Motor neuron (in vitro differentiated cells): ENCODE measurements around the gene SNAP47. TPM values are rescaled to one million over a fixed set of nuclear protein-coding genes. Genes with fewer than 3 reads are reported as not detected.
A peak's percentile ranks its signal among the peaks of the same experiment; 100 is the strongest.
"Not testable (repeated sequence)": the region's sequence is repeated elsewhere in the genome, so short reads cannot be mapped to it uniquely, and the experiment has no call there.

Experiments used
- ATAC-seq, 8 experiments: fragments of 200-7000 bp; cut with Tn5 transposase; replicated peaks in 6 of 8; 2 replicates each; pipeline ENCODE4 v1.8.0; 2021; ENCODE audit warnings: mild to moderate bottlenecking in 8 of 8, moderate library complexity in 8 of 8
- H3K27ac ChIP-seq, 2 donors: fragments of 250-450 bp; sonication (Bioruptor Pico); 2 replicates each; pipeline ENCODE4 v1.9.0; 2021; ENCODE audit warnings: antibody characterized with exemption in 2 of 2, mild to moderate bottlenecking in 2 of 2, moderate library complexity in 1 of 2
- H3K4me1 ChIP-seq, 2 donors: fragments of 250-450 bp; sonication (Bioruptor Pico); replicated peaks in 1 of 2; 2 replicates each; pipeline ENCODE4 v1.6.1; 2021; ENCODE audit warnings: antibody characterized with exemption in 2 of 2, mild to moderate bottlenecking in 2 of 2, moderate library complexity in 1 of 2
- H3K4me3 ChIP-seq, 5 donors: fragments of 250-450 bp; sonication (Bioruptor Pico); 2 replicates each; pipeline ENCODE4 v1.9.0; 2021; ENCODE audit warnings: antibody characterized with exemption in 5 of 5, mild to moderate bottlenecking in 5 of 5, moderate library complexity in 4 of 5
- WGBS, 10 experiments: fragments of 450-650 bp; shearing (Covaris generic); methylation state at CpG; one replicate each; pipeline ENCODE4 v1.0.0; 2022; 5-methylcytosine and 5-hydroxymethylcytosine counted together
- in situ Hi-C, 9 experiments: fragments of 400-800 bp; cut with MboI; loops; one replicate each; pipeline ENCODE4 v1.15.0; 2021; ENCODE audit warnings: low sequenced_read_pairs in 9 of 9, low pct_unique_long_range_greater_than_20kb in 2 of 9; ENCODE audit not compliant: unreplicated experiment in 9 of 9
- total RNA-seq, 8 experiments: library from RNA; unstranded; fragments of 300-600 nt; gene quantifications; 2 replicates each; pipeline versions ENCODE4 v1.2.3 to v1.2.4, GENCODE V29; 2022

Gene SNAP47, protein sequence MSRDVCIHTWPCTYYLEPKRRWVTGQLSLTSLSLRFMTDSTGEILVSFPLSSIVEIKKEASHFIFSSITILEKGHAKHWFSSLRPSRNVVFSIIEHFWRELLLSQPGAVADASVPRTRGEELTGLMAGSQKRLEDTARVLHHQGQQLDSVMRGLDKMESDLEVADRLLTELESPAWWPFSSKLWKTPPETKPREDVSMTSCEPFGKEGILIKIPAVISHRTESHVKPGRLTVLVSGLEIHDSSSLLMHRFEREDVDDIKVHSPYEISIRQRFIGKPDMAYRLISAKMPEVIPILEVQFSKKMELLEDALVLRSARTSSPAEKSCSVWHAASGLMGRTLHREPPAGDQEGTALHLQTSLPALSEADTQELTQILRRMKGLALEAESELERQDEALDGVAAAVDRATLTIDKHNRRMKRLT
- 10 to 100 TPM; 26.6 to 56.0 (median 40.9) TPM for total RNA-seq

DNA sequence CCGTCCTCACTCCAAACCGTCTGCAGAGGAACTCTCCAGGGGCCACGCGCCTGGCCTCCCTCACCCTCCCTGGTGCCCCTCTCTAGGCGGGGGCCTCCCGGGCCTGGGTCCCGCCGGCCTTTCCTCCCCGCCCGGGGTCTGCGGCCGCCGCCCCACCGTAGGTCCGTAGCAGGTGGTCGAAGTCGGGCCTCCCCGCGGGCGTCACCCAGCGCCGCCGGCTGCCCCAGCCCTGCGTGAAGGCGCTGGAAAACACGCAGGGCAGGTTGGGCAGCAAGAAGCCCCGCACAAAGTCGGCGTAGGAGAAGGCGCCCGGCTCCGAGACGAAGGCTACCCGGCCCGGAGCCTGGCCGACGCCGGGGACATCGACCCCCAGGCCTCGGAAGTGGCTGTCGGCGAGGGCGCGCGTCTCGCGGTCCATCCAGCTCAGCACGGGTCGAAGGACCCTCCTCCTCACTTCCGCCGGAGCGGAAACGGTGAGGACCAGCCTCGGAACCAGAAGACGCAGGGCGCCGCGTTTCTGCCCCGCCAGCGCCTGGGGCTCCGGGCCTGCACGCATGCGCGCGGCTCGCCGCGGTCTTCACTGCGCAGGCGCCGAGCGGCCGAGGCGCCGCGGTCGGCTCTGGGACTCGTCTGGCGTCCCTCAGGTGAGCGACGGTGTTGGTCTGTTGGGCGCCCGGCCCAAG is at the start of gene SNAP47, which contains the start of gene JMJD4:
TSS of gene SNAP47 (plus strand) at position 580 of the 683 bp plus-strand sequence. CDS start 12,302 bp downstream, outside the sequence.
TSS of gene JMJD4 (minus strand) at position 447 of the 683 bp plus-strand sequence. CDS start at position 418, 29 bp downstream.
- H3K4me3 ChIP-seq = peak within 1 kb of the TSS; percentile 74 to 95 (median 81)
- peak within 1 kb of the TSS; percentile 80 to 91 for H3K27ac ChIP-seq
- 0 to 6% (median 0%) methylated on average over 6 to 21 of the region's 83 CpGs; no CpG with 5 or more reads in 5 of the 10 experiments for WGBS, 10 experiments
- in situ Hi-C loops = loop anchor here in 1 of 9 experiments (25.0 kb wide), 1 partner anchor 248 kb away; no protein-coding TSS in a partner anchor
- ATAC-seq = peak; percentile 91 to 97 (median 92)
- peaks cover 16 to 21% of the 10 kb centered on the region in 2 donors for H3K4me1 ChIP-seq

DNA sequence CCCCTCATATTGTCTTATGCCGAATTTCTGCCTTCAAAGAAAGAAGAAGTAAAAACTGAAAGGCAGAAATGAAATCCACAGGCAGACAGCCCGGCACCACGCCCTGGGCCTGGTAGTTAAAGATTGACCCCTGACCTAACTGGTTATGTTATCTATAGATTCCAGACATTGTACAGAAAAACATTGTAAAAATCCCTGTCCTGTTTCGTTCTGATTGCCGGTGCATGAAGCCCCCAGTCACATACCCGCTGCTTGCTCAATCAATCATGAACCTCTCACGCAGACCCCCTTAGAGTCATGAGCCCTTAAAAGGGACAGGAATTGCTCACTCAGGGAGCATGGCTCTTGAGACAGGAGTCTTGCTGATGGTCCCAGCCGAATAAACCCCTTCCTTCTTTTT is 49.4 kb upstream of the SNAP47 start:
- Histone ChIP-seq H3K4me3 (no peak overlapping the region), H3K4me1 (no peaks in the 10 kb centered on the region), H3K27ac (no peak overlapping the region)
- 10 to 97% (median 76%) methylated on average over 1 to 8 of the region's 8 CpGs for WGBS, 10 experiments
- in situ Hi-C loops = no loop called here
- ATAC-seq = no peak

DNA sequence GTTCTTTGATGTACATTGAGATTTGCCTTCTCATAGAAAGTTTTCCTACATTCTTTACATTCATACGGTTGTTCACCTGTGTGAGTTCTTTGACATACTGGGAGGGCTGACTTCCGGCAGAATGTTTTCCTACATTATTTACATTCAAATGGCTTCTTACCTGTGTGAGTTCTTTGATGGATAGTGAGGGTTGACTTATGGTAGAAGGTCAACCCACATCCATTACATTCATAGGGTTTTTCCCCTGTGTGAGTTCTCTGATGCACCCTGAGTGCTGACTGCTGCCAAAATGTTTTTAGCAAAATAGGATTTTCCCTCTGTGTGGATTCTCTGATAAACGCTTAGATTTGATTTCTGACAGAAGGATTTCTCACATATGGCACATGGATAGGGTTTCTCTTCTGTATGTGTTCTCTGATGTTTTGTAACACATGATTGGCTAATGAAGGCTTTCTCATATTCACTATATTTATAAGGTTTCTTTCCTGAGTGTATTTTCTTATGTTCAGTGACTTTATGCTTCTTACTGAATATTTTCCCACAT is 37.8 kb upstream of the SNAP47 start:
- WGBS, 10 experiments = 0 to 79% (median 70%) methylated on average over 1 to 3 of the region's 3 CpGs; no CpG with 5 or more reads in 2 of the 10 experiments
- in situ Hi-C loops = no loop called here

DNA sequence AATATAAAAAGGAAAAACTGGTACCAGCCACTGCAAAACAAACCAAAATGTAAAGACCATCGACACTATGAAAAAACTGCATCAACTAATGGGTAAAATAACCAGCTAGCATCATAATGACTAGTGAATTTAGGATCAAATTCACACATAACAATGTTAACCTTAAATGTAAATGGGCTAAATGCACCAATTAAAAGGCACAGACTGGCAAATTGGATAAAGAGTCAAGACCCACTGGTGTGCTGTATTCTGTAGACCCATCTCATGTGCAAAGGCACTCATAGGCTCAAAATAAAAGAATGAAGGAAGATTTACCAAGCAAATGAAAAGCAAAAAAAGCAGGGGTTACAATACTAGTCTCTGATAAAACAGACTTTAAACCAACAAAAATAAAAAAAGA is 33.6 kb upstream of the SNAP47 start:
- H3K4me3 ChIP-seq, H3K27ac ChIP-seq, H3K4me1 ChIP-seq, in situ Hi-C loops, ATAC-seq: not testable (repeated sequence)
- WGBS, 10 experiments = 0 to 87% (median 33%) methylated on average over 1 of the region's 1 CpG; no CpG with 5 or more reads in 3 of the 10 experiments

More for the DNA sequence above, 37.8 kb upstream of the SNAP47 start:
- H3K27ac ChIP-seq = no peak overlapping the region
- no peak for ATAC-seq
- H3K4me1 ChIP-seq = no peaks in the 10 kb centered on the region
- no peak overlapping the region for H3K4me3 ChIP-seq

DNA sequence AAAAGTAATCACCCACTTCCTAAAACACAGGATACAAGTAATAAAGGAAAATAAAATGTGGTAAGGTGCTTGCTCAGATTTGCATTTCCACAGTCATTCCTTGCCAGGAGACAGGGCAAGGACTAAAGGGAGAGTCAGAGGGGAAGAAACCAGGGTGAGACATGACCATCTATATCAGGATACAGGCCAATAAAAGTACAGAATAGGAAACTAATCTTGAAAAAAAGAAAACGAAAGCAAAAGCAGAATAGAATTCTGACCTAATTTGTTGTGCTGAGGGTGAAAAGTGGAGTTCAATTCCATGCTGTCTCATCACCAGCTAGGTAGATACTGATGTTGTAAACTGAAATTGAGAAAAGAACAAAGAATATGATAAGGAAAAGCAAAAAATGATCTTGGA is 27.4 kb upstream of the SNAP47 start:
- ATAC-seq = peak in 2 of 8 experiments; percentile 34 to 53
- Histone ChIP-seq H3K4me3 (no peak overlapping the region), H3K27ac (no peak overlapping the region), H3K4me1 (no peaks in the 10 kb centered on the region)
- in situ Hi-C loops = no loop called here
- WGBS, 10 experiments = 0 to 81% (median 36%) methylated on average over 1 of the region's 1 CpG; no CpG with 5 or more reads in 1 of the 10 experiments

DNA sequence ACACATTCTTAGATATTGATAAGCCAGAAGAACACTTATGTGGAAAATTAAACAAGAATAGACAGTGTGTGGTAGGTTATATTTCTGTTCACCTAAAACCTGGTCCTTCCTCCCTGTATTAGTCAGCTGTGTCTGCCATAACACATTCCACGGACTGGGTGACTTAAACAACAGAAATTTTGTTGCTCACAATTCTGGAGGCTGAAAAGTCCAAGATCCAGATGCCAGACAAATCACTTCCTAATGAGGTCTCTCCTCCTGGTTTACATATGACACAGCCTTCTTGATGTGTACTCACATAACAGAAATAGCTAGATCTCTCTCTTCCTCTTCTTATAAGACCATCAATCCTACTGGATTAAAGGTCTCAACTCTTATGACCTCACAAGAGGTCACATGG is 25.8 kb upstream of the SNAP47 start:
- no peak for ATAC-seq
- 0 to 86% (median 50%) methylated on average over 1 of the region's 1 CpG; no CpG with 5 or more reads in 3 of the 10 experiments for WGBS, 10 experiments
- in situ Hi-C loops = no loop called here
- Histone ChIP-seq H3K4me1 (no peaks in the 10 kb centered on the region), H3K27ac (no peak overlapping the region), H3K4me3 (no peak overlapping the region)

DNA sequence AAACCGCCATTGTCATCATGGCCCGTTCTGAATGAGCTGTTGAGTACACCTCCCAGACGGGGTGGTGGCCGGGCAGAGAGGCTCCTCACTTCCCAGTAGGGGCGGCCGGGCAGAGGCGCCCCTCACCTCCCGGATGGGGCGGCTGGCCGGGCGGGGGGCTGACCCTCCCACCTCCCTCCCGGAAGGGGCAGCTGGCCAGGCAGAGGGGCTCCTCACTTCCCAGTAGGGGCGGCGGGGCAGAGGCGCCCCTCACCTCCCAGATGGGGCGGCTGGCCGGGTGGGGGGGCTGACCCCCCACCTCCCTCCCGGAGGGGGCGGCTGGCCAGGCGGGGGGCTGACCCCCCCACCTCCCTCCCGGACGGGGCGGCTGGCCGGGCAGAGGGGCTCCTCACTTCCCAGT is 24.8 kb upstream of the SNAP47 start:
- in situ Hi-C loops, ATAC-seq: not testable (repeated sequence)

DNA sequence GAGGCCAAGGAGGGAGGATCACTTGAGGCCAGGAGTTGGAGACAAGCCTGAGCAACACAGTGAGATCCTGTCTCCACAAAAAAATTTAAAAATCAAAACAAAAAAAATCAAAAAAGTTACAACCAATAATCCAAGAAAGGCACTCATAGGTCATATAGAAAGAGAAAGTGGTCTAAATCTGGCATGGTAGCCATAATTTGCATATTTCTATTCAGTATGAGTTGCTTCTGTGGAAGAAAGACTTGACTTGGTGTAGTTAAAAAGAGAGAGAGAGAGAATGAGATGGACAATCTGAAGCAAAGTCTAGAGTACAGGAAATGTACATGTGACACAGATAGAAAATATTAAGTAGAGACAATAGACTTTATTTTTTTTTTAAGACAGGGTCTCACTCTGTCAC is 22.6 kb upstream of the SNAP47 start:
- H3K4me3 ChIP-seq = no peak overlapping the region
- in situ Hi-C loops = no loop called here
- no peaks in the 10 kb centered on the region for H3K4me1 ChIP-seq
- H3K27ac ChIP-seq = no peak overlapping the region
- no peak for ATAC-seq

More for the DNA sequence above, 24.8 kb upstream of the SNAP47 start:
- WGBS, 10 experiments = no CpG with 5 or more reads among the region's 24 CpGs
- H3K4me1 ChIP-seq, H3K27ac ChIP-seq, H3K4me3 ChIP-seq: not testable (repeated sequence)

DNA sequence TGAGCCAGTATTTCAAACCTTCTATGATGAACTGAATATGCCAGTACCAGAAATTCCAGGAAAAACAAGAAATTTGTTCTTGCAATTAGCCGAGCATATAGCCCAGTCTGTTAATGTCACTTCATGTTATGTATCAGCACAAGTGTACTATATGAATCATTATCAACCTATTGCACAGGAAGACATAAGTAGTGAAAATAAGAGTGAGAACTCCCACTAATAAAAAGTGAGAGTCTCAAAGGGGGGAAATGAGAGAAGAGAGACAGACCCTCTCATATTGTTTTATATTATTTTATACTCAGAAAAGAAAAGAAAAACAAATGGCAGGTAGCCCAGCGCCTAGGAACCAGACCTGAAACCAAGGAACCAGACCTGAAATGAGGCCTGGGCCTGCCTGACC is 16.3 kb upstream of the SNAP47 start:
- in situ Hi-C loops = no loop called here
- WGBS, 10 experiments = 0 to 81% (median 56%) methylated on average over 1 to 2 of the region's 2 CpGs; no CpG with 5 or more reads in 2 of the 10 experiments
- no peak for ATAC-seq
- no peak overlapping the region for H3K27ac ChIP-seq
- no peak overlapping the region for H3K4me3 ChIP-seq
- H3K4me1 ChIP-seq = no peaks in the 10 kb centered on the region

DNA sequence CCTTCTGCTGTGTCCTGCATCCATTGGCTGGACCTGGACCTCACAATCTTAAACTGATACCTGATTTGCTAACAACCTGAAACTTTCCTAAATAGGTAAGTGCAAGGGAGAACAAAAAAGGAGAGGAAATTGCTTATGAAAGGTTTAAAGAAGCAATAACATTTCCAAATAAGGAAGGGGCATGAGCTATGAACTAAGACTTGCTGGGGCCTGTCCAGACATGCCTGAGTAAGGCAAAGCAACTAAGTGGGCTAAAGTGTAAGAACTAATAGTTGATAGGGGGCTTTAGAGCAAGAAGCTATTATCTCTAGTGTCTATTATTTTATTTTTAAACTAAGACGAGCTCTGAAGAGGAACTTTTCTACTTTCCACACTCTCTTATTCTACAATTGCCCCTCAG is 11.8 kb upstream of the SNAP47 start:
- in situ Hi-C loops = no loop called here
- Histone ChIP-seq H3K4me1 (peaks cover 0 to 8% of the 10 kb centered on the region in 2 donors), H3K4me3 (no peak overlapping the region), H3K27ac (no peak overlapping the region)
- no peak for ATAC-seq
- WGBS, 10 experiments = 44 to 91% (median 69%) methylated on average over 1 of the region's 1 CpG; no CpG with 5 or more reads in 2 of the 10 experiments

DNA sequence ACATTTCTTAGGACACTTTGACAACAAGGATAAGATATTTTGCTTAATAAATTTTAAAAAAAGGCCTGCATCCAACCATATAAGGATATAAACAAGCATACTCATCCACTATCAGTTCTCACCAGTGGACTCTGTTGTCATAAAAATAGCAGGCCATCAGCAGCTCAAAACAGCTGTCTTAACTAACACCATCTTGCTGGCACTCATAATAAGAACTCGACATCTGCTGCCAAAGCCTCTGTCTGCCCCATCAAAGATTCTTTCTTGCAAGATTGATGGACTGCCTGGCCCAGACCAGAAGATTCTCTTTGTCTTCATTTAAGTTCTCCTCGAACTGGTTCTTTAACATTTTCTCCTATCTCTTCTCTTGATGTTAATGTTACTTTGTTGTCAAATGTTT is 10.2 kb upstream of the SNAP47 start:
- in situ Hi-C loops = loop anchor here in 1 of 9 experiments (25.0 kb wide), 1 partner anchor 238 kb away; no protein-coding TSS in a partner anchor
- no peak overlapping the region for H3K4me3 ChIP-seq
- H3K4me1 ChIP-seq = peaks cover 15 to 22% of the 10 kb centered on the region in 2 donors
- ATAC-seq = no peak
- WGBS, 10 experiments = 5 to 79% (median 32%) methylated on average over 1 to 2 of the region's 2 CpGs; no CpG with 5 or more reads in 1 of the 10 experiments
- no peak overlapping the region for H3K27ac ChIP-seq

DNA sequence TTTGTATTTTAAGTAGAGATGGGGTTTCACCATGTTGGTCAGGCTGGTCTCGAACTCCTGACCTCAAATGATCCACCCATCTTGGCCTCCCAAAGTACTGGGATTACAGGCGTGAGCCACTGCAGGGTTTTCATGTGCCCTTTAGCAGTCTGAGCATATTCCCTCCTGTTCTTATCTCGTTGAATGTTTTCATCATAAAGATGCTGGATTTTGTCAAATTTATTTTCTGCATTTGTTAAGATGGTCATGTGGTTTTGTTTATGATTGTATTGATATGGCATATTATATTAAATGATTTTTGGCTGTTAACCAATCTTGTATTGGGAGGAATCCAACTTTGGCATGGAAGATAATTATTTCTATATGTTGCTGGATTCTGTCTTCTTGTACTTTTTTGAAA is 8.9 kb upstream of the SNAP47 start:
- H3K27ac ChIP-seq = no peak overlapping the region
- in situ Hi-C loops = loop anchor here in 1 of 9 experiments (25.0 kb wide), 1 partner anchor 239 kb away; no protein-coding TSS in a partner anchor
- no peak for ATAC-seq
- WGBS, 10 experiments = 0 to 93% (median 40%) methylated on average over 1 to 3 of the region's 3 CpGs; no CpG with 5 or more reads in 3 of the 10 experiments
- H3K4me3 ChIP-seq = no peak overlapping the region
- H3K4me1 ChIP-seq = peaks cover 20 to 28% of the 10 kb centered on the region in 2 donors
